GM18498 (cell line): ENCODE measurements around the gene ACTN2.
A peak's percentile ranks its signal among the peaks of the same experiment; 100 is the strongest.
"Not testable (repeated sequence)": the region's sequence is repeated elsewhere in the genome, so short reads cannot be mapped to it uniquely, and the experiment has no call there.

ENCODE experiments used
- ATAC-seq: cut with Tn5 transposase; IDR thresholded peaks from one replicate; pipeline ENCODE4 v1.9.1; 2021; ENCODE audit warnings: mild to moderate bottlenecking, moderate library complexity; ENCODE audit not compliant: unreplicated experiment

ACTN2 gene

DNA sequence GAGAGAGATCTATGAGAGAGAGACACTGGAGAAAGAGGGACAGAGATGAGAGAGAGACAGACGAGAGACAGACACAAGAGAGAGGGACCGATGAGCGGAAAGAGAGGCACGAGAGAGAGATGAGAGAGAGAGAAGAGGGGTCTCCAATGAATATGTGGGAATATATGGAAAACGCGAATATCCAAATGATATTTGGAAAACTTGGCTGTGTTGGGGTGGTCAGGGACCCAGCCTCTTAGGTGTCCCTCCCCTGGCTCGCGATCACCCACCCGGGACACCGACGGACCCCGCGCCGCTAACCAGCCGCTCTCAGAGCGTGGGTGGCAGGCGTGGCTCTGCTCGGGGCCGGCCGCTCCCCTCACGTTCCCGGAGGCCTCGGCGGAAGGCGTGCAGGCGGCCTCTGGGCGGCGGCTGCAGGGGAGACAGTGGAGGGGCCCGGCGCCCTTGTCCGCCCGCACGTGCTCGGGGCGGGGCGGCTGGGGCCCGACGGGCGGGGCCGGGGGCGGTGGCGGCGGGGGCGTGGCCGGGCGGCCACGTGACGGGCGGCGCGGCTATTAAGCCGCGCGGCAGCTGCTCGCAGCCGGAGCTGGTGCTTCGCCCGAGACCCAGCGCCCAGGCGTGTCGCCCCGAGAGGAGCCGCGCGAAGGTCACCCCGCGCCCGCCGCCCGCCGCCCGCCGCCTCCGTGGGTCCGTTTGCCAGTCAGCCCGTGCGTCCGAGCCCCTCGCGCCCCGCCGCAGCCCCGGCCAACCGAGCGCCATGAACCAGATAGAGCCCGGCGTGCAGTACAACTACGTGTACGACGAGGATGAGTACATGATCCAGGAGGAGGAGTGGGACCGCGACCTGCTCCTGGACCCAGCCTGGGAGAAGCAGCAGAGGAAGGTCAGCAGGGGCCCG lies at the start of gene ACTN2:
Gene ACTN2, plus strand, starts transcription at position 583 of the 898 bp plus-strand sequence. Its CDS starts 175 bp downstream, at position 758.
- peak; percentile 84 for ATAC-seq

DNA sequence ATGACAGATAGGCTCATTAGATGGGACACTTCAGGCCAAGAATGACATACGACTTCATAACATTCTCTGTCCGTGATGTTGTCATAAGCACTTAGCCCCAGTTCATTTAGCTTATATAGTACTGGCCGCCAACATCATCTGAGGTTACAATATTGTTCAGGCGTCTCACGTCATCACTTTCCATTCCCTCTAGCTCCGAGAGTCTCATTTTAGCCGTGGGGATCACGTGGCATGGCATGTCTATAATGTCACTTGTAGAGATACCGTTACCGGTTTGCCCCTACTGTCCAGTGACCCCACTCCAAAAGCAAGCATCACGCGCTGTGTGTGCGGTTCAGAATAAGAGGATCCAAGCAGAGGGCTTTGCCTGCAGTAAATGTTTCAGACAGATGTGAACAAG lies 47.4 kb upstream of the ACTN2 start:
- no peak for ATAC-seq

DNA sequence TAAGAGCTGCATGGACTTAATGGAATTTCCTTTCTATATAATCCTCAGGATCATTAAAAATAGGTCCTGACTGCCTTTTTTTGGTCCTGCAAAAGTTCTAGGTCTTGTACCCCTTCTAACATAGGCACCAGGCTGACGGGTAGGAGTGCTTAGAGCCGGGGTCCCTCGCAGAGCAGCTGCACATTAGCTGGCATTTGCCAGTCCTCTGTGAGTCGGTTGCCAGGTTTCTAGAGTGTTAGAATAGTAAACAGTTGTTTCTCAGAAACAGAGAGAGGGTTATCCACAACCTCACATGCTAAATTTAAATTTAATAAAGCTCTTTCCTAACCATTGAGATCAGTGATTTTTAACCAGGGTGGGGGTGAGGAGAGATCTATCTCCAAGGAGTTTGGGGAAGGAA lies 46.6 kb upstream of the ACTN2 start:
- no peak for ATAC-seq

DNA sequence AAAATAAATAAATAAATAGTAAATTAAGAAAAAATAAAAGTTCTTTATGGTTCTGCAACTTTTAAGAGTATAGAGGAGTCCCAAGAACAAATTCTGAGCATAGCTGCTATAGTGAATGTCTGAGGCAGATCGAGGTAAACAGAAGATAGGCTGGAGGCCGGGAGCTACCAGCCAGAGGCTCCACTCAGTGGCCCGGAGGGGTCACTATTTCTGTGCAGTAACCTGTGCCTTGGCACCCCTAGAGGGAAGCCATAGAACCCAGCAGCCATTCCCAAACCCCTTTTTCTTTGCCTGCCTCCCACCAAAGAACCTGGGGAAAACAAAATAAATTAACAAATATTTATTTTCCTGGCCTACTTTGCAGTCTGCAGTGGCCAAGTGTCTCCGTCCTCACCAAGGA lies 43.5 kb upstream of the ACTN2 start:
- no peak for ATAC-seq

DNA sequence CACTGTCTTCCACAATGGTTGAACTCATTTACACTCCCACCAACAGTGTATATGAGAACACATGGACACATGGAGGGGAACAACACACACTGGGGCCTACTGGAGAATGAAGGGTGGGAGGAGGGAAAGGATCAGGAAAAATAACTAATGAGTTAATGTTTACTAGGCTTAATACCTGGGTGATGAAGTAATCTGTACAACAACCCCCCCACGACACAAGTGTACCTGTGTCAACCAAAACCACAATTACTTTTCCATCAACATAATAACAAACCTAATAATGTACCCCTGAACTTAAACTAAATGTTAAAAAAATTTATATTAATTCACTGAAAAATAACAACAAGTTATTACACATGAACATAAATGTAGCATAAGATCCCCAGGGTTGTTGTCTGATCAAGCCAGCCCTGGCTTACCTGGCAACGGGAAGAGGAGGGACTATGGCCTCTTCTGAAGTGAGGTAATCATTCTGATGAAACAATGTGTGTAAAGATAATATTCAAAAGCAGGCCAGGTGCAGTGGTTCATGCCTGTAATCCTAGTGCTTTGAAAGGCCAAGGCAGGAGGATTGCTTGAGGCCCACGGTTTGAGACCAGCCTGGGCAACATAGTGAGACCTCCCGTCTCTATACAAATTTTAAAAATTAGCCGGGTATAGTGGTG lies 41.2 kb upstream of the ACTN2 start:
- no peak for ATAC-seq

DNA sequence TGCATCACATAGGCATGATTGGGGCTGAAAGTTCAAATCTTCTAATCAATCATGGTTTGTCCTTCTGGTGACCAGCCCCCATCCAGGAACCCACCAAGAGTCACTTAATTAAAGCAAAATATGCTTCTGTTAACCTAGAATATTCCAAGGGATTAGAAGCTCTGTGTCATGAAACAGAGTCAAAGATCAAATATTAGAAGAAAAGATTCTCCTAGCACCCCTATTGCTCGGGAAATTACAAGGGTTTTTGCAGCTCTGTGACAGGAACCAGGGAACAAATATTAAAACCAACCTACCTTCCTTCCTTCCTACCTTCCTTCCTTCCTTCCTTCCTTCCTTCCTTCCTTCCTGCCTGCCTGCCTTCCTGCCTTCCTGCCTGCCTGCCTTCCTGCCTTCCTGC lies 31.8 kb upstream of the ACTN2 start:
- no peak for ATAC-seq

DNA sequence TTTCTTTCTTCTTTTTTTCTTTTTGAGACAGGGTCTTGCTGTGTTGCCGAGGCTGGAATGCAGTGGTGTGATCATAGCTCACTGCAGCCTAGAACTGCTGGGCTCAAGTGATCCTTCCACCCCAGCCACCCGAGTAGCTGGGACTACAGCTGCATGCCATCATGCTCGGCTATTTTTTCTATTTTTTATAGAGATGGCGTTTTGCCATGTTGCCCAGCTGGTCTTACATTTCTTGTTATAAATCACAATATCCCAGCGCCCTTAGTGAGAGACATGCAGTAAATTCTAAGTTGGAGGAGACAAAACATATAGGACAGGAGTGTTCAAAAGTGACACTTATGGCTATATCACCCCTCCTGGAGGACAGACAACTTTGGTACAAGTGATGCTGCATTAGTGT lies 31.3 kb upstream of the ACTN2 start:
- no peak for ATAC-seq

DNA sequence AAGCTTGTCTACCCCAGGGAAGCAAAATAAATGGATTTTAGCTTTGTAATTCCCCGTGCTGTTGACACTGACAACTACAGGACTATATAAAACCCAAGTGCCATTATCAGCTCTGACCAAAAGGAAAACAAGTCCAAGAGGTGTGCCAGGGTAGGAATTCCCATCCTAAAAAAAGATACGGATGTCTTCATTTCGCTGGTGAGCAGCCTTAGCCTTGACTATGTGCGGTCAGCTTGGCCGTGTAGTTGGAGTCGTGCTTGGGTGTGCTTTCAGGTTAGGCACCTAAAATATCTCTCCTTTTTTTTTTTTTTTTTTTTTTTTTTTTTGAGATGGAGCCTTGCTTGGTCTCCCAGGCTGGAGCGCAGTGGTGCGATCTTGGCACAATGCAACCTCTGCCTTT lies 28.9 kb upstream of the ACTN2 start:
- no peak for ATAC-seq

DNA sequence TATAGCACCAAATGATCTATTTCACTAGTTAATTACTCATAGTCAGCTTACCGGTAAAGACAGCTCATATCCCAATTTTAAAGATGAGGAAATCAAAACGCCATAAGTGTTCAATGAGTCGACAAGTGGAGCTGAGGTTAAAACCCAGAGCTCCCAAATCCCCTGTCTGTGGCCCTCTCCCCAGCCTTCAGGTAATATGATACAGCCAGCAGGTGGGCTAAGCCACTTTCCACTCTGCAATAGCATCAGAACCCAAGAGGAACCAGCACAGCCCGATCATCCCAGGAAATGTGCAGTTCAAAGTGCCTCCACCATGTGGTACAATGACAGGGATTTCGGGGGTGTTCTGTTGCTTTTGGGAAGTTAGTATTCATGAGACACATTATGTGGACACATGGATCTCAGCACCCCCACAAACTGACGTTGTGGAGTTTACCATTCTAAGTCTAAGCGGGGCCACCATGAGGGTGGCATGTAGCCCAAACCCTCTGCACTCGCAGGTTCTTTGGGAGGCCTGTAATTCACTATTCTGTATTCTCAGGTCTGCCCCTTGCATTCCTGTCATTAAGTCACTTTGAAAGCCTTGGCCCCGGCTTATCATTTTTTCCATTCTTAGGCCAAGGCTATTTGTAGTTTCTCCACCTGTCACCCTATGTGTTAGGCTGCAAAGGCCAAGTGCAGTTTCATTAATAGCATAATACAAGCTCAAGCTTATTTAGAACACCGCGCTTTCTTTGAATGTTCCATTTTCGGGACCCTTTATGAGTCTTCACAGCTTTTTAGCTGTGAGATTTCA lies 26.3 kb upstream of the ACTN2 start:
- no peak for ATAC-seq

DNA sequence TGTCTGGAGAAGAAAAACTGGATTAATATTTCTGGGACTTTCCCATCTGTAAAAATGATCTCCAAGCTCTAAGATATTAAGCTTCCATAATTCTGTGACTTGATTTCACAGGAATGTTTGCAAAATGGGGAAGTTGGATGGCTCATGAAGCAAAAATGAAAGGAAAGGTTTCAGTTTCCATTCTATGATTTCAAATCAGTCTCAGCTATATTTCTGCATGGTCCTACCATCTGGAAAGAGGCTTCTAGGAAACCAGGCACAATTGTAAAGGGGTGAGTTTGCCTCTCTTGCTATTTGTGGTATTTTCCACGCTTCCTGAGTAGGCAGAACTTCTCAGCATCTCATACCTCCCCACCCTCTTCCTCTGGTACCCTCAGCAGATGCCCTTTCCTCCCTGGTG lies 22.4 kb upstream of the ACTN2 start:
- no peak for ATAC-seq

DNA sequence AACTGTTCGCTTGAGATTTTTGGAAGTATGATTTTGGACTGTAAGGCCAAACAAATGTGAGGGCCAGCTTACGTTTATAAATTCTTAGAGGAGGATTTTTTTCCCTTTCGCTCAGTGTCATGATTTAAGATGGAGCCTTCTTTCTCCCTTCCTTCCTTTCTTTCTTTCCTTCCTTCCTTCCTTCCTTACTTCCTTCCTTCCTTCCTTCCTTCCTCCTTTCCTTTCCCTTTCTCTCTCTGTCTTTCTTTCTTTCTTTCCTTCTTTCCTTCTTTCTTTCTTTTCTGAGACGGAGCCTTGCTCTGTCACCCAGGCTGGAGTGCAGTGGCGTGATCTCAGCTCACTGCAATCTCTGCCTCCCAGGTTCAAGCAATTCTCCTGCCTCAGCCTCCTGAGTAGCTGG lies 17.4 kb upstream of the ACTN2 start:
- ATAC-seq = not testable (repeated sequence)

DNA sequence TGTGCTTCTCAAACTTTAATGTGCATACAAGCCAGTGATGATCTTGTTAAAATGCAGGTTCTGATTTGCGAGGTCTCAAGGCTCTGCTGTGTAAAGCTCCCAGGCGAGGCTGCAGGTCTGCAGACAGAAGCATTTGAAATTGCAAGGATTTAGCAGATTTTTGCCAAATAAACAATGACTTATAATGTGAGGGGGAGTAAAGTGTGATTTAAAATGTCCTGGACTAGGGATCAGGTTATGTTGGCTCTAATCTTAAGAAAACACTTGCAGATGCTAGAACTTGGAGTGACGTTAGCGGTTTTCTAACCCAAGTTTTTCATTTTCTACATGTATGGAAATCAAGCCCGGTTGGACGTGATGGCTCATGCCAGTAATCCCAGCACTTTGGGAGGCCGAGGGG lies 16.2 kb upstream of the ACTN2 start:
- no peak for ATAC-seq

DNA sequence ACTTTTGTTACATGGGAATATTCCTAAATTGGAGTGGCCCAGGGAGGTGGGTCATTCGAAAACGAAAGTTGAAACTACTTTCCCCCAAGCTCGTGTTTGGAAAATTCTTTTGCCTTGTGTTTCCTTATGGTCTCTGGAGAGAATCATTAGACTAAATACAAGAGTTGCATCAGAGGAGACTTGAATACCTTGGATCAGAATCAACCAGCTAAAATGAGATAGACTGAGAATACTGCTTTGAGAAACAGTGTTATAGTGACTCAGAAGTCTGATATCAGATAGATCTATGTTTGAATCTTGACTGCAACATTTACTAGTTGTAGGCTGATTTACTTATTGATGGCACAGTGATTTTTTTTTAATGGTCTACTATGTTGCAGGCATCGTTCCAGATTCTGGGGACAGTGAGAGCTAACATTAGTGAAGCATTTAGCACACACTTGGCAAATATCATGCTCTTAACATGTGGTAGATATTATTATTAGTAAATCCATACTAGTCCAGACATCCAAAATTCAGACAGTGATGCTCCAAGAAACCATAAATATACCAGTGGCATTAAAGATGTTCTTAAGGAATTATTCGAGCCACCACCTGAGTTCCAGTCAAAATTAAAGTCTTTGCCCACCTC lies 12.9 kb upstream of the ACTN2 start:
- ATAC-seq = no peak

DNA sequence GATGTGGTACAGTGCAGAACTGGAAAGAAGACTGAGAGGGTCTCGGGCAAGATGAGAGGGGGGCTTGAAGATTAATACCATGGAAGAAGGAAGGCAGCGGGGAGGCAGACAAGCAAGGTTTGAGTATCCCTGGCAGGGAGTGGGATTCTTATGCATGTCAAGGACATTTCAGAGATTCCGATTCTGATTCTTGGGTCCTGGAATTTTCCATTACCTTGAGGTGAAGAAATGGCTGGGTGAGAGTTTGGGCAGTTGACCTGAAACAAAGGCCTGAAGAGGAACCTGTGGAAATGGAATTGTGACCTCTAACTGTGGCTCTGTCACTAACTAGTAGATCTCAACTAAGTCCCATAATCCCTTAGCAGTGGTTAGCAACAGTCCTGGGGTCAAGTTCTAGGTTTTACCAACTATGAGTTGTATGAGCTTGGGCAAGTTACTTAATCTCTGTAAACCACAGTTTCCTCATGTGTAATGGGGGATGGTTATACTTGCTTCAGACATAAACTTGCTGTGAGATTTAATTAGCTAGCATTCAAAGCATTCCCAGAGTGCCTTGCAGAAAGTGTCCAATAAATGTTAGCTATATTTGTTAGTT lies 8.6 kb upstream of the ACTN2 start:
- no peak for ATAC-seq

DNA sequence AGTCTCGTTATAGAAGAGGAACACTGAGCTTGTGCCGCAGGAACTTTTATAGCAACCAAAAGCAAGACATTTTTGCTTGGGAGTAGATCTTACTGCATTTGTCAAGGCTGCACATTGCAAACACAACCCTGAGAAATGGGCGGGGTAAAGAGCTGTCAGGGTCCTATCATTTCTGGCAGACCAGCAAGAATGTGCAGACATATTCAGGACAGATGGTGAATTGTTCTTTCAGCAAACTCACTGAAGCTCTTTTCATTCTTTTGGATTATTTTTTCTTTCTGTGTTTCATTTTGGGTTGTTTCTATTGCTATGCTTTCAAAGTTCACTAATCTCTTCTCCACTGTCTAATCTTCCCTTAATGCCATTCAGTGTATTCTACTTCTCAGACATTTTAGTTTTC lies 5.1 kb upstream of the ACTN2 start:
- no peak for ATAC-seq

DNA sequence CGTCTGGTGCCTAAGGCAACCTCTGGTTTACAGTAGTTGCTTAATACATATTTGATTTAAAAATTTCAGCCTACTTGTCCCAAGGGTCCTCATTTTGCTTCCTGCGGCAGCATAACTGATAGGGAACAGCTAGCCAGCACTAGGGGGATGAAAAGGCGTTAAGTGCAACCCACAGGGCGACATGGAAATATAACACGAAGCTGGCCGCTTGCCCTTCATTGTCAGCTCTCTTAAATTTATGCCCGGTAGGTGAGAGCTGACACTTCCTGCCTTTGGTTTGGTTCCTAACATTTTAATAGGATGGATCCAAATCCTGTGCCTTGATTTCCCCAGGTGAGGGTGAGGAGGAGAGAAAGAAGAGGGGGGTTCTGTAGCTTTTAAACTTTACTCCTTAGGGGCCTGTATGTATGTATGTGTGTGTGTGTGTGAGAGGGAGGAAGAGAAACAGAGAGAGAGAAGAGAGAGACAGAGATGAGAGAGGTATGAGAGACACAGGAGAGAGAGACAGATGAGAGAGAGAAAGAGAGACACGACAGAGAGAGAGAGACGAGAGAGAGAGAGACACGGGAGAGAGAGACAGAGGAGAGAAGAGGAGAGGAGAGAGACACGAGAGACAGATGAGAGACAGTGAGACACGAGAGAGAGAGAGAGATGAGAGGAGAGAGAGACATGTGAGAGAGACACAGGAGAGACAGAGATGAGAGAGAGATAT lies 938 bp upstream of the ACTN2 start:
- no peak for ATAC-seq

DNA sequence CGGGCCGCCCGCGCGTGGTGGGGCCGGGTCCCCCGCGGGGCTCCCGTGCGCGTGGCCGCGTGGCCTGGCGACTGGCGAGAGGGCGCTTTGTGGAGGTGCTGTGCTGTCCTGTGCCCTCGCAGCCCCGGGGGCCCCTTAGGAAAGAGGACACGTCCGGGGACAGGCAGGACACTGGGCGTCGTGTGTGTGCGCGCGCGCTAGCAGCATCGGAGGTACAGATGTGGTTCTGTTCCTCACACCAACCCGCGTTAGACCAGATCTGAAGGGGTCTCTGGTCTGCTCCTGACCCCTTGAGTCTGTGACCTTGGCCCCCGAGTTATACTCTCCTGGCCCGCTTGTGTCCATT lies 489 bp downstream of the ACTN2 start:
- ATAC-seq = no peak

DNA sequence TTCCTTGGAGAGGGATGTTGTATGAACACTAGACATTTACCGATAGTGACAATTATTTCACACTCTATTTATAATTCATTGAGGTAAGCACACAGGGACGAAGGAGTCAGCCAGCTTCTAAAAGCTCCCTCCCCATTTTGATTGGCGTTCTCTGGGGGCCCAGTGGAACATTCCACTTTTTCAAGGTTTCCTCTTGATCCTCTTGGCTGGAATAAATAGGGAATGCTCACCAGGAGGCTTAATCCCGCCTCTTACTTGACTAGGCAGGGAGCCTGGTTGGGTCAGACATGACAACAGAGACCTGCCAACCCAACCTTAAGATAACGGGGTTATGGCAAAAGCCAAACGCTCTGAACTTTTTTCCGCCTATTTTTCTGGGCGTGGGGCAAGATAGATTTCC lies 974 bp downstream of the ACTN2 start:
- no peak for ATAC-seq

DNA sequence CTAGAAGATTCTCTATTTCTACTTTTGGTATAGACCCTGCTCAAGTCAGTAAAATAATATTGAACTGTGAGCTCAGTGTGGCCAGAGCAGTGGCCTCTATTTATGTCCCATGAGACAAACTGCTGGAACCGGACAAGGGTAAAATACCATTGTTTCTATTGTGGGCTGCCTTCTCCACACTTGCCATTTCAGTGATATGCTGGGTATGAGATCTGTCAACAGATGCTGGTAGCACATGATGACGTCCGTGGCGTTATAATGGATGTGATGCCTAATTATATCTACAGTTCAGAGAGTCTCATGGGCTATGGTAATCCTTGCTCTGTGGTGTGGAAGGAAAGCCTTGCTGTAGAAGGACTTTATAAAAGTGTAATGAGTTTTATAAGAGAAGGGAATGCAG lies 2.4 kb downstream of the ACTN2 start:
- ATAC-seq = no peak
